ENCODE results near the gene LILRB4.

GRCh38 chr19:54644056-54644455 lies 18.7 kb upstream of the LILRB4 start:
- TF ChIP-seq POLR2A (IDR thresholded peaks at IDR 0.05; ENCODE audit: borderline replicate concordance, extremely low read depth, insufficient read depth, insufficient read length), result no peak
- no peak for TF ChIP-seq EZH2phosphoT487 (IDR thresholded peaks at IDR 0.05; ENCODE audit: borderline replicate concordance)
- TF ChIP-seq CTCF (IDR thresholded peaks at IDR 0.05 in 2 of 3, conservative IDR thresholded peaks at IDR 0.05 in 1 of 3; ENCODE audit: borderline replicate concordance in 1 of 3, insufficient read depth in 1 of 3, low read depth in 2 of 3, low read length in 2 of 3), result no peak
- TF ChIP-seq, protein P1, sequence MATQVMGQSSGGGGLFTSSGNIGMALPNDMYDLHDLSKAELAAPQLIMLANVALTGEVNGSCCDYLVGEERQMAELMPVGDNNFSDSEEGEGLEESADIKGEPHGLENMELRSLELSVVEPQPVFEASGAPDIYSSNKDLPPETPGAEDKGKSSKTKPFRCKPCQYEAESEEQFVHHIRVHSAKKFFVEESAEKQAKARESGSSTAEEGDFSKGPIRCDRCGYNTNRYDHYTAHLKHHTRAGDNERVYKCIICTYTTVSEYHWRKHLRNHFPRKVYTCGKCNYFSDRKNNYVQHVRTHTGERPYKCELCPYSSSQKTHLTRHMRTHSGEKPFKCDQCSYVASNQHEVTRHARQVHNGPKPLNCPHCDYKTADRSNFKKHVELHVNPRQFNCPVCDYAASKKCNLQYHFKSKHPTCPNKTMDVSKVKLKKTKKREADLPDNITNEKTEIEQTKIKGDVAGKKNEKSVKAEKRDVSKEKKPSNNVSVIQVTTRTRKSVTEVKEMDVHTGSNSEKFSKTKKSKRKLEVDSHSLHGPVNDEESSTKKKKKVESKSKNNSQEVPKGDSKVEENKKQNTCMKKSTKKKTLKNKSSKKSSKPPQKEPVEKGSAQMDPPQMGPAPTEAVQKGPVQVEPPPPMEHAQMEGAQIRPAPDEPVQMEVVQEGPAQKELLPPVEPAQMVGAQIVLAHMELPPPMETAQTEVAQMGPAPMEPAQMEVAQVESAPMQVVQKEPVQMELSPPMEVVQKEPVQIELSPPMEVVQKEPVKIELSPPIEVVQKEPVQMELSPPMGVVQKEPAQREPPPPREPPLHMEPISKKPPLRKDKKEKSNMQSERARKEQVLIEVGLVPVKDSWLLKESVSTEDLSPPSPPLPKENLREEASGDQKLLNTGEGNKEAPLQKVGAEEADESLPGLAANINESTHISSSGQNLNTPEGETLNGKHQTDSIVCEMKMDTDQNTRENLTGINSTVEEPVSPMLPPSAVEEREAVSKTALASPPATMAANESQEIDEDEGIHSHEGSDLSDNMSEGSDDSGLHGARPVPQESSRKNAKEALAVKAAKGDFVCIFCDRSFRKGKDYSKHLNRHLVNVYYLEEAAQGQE (IDR thresholded peaks at IDR 0.05; ENCODE audit: low read depth), result no peak
- no peak for TF ChIP-seq YY1 (IDR thresholded peaks at IDR 0.05; ENCODE audit: extremely low read depth, insufficient replicate concordance, low read depth, low read length)
- no peak for TF ChIP-seq EZH2 (IDR thresholded peaks at IDR 0.05)
- no peak for TF ChIP-seq SP1 (IDR thresholded peaks at IDR 0.05; ENCODE audit: low read depth)
- no peak for TF ChIP-seq CEBPB (IDR thresholded peaks at IDR 0.05; ENCODE audit: low read depth)
- no peak for TF ChIP-seq RAD21 (IDR thresholded peaks at IDR 0.05; ENCODE audit: low read depth)
- TF ChIP-seq TCF7L2 (IDR thresholded peaks at IDR 0.05; ENCODE audit: borderline replicate concordance, extremely low read depth, insufficient read depth, insufficient read length), result no peak
- TF ChIP-seq JUND (IDR thresholded peaks at IDR 0.05), result no peak

All from HCT116 (cell line).